EL (cell line): ENCODE results near the gene TMTC2.
"Not testable (repeated sequence)": the region's sequence is repeated elsewhere in the genome, so short reads cannot be mapped to it uniquely, and the experiment has no call there.

ENCODE experiments used
- DNase-seq: peaks from one replicate; pipeline ENCODE4 v3.0.0-alpha.2; 2016

TMTC2 gene

GRCh38 chr12:82797480-82797879 lies 110.8 kb downstream of the TMTC2 start:
- DNase-seq = no peak

GRCh38 chr12:82800185-82800584 lies 113.5 kb downstream of the TMTC2 start:
- no peak for DNase-seq

GRCh38 chr12:82801951-82802610 lies 115.4 kb downstream of the TMTC2 start:
- no peak for DNase-seq

GRCh38 chr12:82803201-82803600 lies 116.5 kb downstream of the TMTC2 start:
- no peak for DNase-seq

GRCh38 chr12:82804601-82805000 lies 117.9 kb downstream of the TMTC2 start:
- no peak for DNase-seq

GRCh38 chr12:82805004-82805403 lies 118.3 kb downstream of the TMTC2 start:
- not testable (repeated sequence) for DNase-seq

- DNase-seq = no peak
Measured at GRCh38 chr12:82805812-82806497, 119.2 kb downstream of the TMTC2 start.

- no peak for DNase-seq
Measured at GRCh38 chr12:82807132-82807737, 120.5 kb downstream of the TMTC2 start.

GRCh38 chr12:82810568-82810967 lies 123.9 kb downstream of the TMTC2 start:
- no peak for DNase-seq

- DNase-seq = no peak
Measured at GRCh38 chr12:82817368-82817767, 130.7 kb downstream of the TMTC2 start.

- DNase-seq = no peak
Measured at GRCh38 chr12:82818271-82819035, 131.7 kb downstream of the TMTC2 start.

- DNase-seq = no peak
Measured at GRCh38 chr12:82826505-82826904, 139.8 kb downstream of the TMTC2 start.

GRCh38 chr12:82832096-82832495 lies 145.4 kb downstream of the TMTC2 start:
- DNase-seq = no peak

- DNase-seq = no peak
Measured at GRCh38 chr12:82832981-82833380, 146.3 kb downstream of the TMTC2 start.

GRCh38 chr12:82833481-82833880 lies 146.8 kb downstream of the TMTC2 start:
- DNase-seq = no peak

- no peak for DNase-seq
Measured at GRCh38 chr12:82835217-82835616, 148.5 kb downstream of the TMTC2 start.

- no peak for DNase-seq
Measured at GRCh38 chr12:82838131-82838551, 151.4 kb downstream of the TMTC2 start.

GRCh38 chr12:82838827-82839226 lies 152.1 kb downstream of the TMTC2 start:
- DNase-seq = no peak

- no peak for DNase-seq
Measured at GRCh38 chr12:82839796-82840195, 153.1 kb downstream of the TMTC2 start.

GRCh38 chr12:82841487-82841904 lies 154.8 kb downstream of the TMTC2 start:
- DNase-seq = no peak

- no peak for DNase-seq
Measured at GRCh38 chr12:82842480-82842879, 155.8 kb downstream of the TMTC2 start.

- DNase-seq = not testable (repeated sequence)
Measured at GRCh38 chr12:82845076-82845475, 158.4 kb downstream of the TMTC2 start.

GRCh38 chr12:82848845-82849244 lies 162.1 kb downstream of the TMTC2 start:
- no peak for DNase-seq
